Measurements from ENCODE around the gene PSTPIP2.
"Not testable (repeated sequence)": the region's sequence is repeated elsewhere in the genome, so short reads cannot be mapped to it uniquely, and the experiment has no call there.

PSTPIP2 gene

GRCh38 chr18:46035696-46036680 lies 36.1 kb downstream of the PSTPIP2 start:
- DNase-seq, result no peak

DNA sequence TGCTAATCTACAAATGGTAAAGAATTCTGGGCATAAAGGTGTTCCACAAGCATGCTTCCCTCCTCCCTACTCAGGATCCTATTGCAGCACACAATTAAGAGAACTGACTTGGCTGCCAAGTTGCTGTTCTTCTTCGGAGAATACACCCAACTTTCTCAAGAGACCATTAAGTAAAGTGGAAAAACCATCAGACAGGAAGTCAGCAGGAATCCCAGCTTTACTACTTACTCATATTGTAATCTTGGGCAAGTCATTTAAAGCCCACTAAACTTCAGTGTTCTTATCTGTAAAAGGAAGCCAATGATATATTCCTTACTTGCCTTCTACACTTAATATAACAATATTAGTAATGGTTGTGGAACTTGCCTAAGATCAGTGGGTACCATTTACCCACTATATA lies 37.8 kb downstream of the PSTPIP2 start:
- DNase-seq, result no peak

- no peak for DNase-seq
Observed at GRCh38 chr18:46031741-46032140, 40.3 kb downstream of the PSTPIP2 start.

- no peak for DNase-seq
Observed at GRCh38 chr18:46028536-46028891, 43.5 kb downstream of the PSTPIP2 start.

DNA sequence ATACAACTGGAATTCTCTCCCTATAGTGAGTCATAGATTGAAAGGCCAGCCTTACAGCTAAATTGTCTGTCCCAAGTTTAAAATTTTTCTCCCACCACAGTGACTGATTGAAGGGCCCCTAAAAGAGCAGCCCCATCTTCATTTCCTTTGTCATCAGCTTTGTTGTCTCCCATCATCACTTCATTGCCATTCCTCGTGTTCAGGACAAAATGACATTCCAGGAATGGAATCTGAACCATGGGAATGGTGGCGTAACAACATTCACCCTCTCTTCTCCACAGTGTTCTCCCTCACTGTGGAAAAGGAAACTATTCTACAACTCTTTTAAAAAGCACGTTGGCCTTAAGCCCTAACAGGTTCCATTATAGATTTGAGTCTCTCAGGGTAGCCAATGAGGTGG lies 52.1 kb downstream of the PSTPIP2 start:
- DNase-seq, result no peak

- DNase-seq, result no peak
Observed at GRCh38 chr18:46013484-46014189, 58.4 kb downstream of the PSTPIP2 start.

- DNase-seq, result no peak
Observed at GRCh38 chr18:46010676-46011075, 61.4 kb downstream of the PSTPIP2 start.

GRCh38 chr18:46010050-46010449 lies 62.0 kb downstream of the PSTPIP2 start:
- no peak for DNase-seq

DNA sequence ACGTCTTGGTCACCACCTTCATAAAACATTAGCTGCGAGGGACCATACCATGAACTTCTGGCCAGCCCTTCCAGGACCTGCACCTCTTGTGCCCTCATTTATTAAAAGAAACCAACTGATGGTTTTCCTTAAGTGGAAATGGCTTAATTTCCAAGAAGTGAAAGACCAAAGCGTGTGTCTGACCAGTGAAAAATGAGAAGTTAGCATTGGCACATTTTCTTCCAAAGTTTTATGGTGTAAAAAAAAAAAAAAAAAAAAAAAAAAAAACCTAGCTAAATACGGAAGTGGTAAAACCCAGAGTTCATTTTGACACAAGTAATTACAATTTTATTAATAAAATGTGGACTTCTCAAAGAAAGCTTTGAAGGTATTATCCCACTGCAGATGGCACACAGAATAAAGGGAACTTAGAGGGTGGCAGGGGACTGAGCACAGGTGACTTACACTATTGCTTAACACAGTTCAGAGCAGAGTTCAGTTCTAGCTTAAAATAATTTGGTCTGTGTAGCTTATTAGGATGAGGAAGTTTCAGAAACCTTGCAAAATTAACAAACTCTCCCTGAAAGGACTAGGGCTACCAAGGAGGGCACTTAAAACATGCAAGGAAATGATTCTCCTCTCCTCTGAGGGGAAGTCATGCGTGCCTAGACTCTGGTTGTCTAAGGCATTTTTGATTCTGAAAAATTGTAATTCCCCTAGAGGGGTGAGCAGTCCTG lies 62.8 kb downstream of the PSTPIP2 start:
- DNase-seq, result no peak

DNA sequence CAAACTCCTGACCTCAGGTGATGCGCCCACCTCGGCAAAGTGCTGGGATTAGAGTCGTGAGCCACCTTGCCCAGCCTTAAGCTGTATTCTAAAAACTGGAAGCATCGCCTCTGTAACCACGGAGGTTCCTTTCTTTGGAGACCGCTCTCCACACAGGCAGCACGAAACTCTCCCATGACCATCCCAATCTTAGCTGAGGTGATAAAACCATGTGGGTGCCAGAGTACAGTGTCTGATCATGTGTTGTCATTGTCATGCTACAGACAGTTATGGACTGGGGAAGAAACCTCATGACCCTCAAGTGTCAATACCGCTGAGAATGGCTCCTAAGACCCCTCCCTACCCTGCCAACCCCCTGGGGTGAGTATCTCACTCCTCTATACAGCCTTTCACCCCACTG lies 63.5 kb downstream of the PSTPIP2 start:
- no peak for DNase-seq

- DNase-seq, result no peak
Observed at GRCh38 chr18:46007165-46007564, 64.9 kb downstream of the PSTPIP2 start.

GRCh38 chr18:46002934-46003333 lies 69.1 kb downstream of the PSTPIP2 start:
- DNase-seq, result no peak

GRCh38 chr18:46001892-46002291 lies 70.2 kb downstream of the PSTPIP2 start:
- no peak for DNase-seq

GRCh38 chr18:46001074-46001473 lies 71.0 kb downstream of the PSTPIP2 start:
- DNase-seq, result no peak

DNA sequence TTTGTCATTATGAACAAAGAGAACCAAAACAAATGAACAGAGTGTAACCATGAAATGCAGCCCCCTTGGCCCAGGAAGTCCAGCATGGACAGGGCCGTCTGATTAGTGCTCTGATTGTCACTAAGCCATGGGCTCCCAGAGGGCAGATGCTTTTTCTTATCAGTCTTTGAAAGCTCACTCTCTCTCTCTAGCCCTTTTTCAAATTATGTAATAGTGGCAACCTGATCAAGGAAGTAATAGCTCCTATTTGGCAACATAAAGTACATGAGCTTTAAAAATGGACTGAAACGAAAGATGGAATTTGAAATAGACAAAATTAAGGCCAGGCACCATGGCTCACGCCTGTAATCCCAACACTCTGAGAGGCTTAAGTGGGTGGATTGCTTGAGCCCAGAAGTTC lies 72.5 kb downstream of the PSTPIP2 start:
- no peak for DNase-seq

DNA sequence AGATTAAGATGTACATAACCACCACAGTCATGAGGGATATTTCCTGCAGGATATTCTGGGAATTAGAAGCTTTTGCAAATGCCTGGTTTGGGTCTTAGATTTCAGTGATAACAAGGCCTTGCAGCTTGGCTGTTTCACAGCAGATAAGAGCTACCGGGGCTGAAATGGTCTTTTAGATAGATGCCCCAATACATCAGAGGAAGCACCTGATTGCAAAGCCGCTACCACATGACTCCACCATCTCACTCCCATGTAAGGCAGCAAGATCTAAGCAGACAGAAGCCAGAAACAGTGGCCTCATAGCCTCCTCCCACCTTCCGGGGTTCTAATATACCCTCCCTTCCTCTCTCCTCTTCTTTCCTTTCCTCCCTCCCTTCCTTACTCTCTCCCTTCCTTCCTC lies 73.8 kb downstream of the PSTPIP2 start:
- no peak for DNase-seq

- no peak for DNase-seq
Observed at GRCh38 chr18:45997700-45998151, 74.3 kb downstream of the PSTPIP2 start.

DNA sequence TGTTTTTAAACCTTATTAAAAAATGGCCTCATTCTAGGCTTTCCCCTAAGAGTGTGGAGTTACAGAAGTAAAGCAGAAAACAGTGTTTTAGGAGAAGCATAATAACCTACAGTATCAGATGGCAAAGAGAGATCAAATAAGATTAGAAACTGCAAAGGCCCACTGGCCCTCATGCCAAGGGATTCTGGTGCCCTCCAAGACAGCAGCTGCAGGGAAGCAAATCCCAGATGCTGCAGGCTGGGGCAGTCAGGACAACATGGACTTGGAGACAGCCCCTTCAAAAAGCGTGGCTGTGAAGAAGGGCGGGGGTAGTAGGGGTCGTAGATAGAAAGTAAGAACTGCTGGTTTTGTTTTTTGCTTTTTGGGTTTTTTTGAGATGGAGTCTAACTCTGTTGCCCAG lies 76.6 kb downstream of the PSTPIP2 start:
- no peak for DNase-seq

GRCh38 chr18:45993438-45993837 lies 78.6 kb downstream of the PSTPIP2 start:
- no peak for DNase-seq

DNA sequence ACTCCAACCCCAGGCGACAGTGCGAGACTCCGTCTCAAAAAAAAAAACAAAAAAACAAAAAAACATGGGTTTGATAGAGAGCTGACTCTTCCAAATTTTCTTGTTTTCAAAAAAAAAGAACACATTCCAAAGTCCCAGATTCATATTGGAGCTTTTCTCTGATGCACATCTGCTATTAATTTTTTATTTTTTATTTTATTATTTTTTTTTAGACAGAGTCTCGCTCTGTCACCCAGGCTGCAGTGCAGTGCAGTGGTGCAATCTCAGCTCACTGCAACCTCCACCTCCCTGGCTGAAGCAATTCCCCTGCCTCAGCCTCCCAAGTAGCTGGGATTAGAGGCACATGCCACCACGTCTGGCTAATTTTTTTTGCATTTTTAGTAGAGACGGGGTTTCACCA lies 79.5 kb downstream of the PSTPIP2 start:
- not testable (repeated sequence) for DNase-seq

DNA sequence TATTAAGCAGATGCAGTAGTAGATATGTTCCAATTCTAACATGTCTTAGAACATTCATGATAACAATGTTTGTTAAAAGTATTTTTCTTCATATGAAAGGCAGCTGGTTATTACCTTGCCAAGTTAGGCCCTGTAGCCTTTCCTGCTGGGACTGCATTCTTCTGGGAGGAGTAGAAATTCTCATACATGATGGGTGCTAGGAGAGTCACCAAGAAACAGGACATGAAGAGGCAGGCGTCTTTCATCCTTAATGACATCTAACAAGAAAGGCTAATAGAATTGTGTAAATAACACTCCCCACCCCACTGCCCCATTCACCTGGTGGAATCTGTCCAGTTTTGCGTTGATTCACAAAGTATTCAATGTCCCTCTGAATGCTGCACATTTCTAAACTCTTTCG lies 80.3 kb downstream of the PSTPIP2 start:
- DNase-seq, result no peak

GRCh38 chr18:45984546-45985235 lies 87.4 kb downstream of the PSTPIP2 start:
- no peak for DNase-seq

GRCh38 chr18:45981821-45982220 lies 90.2 kb downstream of the PSTPIP2 start:
- no peak for DNase-seq
